ENCODE results near the gene PPP3CA.

The PPP3CA gene

DNA sequence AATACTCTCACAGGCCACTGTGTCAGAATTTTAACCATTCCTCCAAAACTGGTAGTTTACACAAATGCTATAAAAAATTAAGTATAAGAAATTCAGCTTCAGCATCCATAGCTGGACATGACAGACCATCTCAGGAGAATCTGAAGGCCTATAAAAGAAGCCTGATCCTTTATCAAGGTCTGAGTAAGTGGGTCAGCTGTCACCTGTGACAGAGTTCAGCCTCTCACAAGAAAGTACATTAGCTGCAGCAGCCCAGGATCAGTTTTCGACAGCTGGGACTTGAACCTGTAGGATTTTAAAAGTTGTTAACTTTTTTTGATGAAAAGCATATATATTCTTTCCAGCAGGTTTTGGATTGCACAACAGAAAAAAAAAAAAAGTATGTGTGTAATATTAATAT is 60.7 kb downstream of the PPP3CA start:
- no peak overlapping the region for H3K4me3 Mint-ChIP-seq
- H3K9me3 Mint-ChIP-seq (ENCODE audit: low read depth): no peaks in the 10 kb centered on the region
- H3K27ac Mint-ChIP-seq: no peak overlapping the region
- H3K27me3 Mint-ChIP-seq: no peaks in the 10 kb centered on the region
- peaks cover 56% of the 10 kb centered on the region for H3K4me1 Mint-ChIP-seq (ENCODE audit: low read depth)
- no peaks in the 10 kb centered on the region for H3K36me3 Mint-ChIP-seq

GRCh38 chr4:101285985-101286384 is 61.3 kb downstream of the PPP3CA start:
- no peaks in the 10 kb centered on the region for H3K9me3 Mint-ChIP-seq (ENCODE audit: low read depth)
- peaks cover under 1% of the 10 kb centered on the region for H3K36me3 Mint-ChIP-seq
- peaks cover 58% of the 10 kb centered on the region for H3K4me1 Mint-ChIP-seq (ENCODE audit: low read depth)
- no peak overlapping the region for H3K27ac Mint-ChIP-seq
- no peak overlapping the region for H3K4me3 Mint-ChIP-seq
- no peaks in the 10 kb centered on the region for H3K27me3 Mint-ChIP-seq

DNA sequence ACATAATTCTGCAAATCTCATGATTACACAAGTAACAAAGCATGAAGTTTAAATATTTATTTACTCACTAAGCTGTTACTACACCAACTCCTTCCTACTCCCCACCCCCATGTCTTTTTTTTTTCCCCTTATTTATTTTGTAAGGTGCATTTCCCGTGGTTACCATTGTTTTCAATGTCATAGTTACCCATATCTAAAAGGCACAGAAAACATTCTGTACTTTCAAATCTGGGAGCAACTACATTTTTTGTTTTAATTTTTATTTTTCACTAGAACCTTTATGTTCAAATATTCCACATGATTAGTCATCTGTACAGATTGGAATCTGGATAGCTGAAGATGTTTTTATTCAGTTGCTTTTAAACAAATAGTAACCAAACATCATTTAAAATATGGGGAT is 62.8 kb downstream of the PPP3CA start:
- H3K4me1 Mint-ChIP-seq (ENCODE audit: low read depth): peaks cover 60% of the 10 kb centered on the region
- peaks cover 4% of the 10 kb centered on the region for H3K36me3 Mint-ChIP-seq
- H3K9me3 Mint-ChIP-seq (ENCODE audit: low read depth): no peaks in the 10 kb centered on the region
- H3K4me3 Mint-ChIP-seq: no peak overlapping the region
- no peaks in the 10 kb centered on the region for H3K27me3 Mint-ChIP-seq
- H3K27ac Mint-ChIP-seq: peak overlapping the region; percentile 16

DNA sequence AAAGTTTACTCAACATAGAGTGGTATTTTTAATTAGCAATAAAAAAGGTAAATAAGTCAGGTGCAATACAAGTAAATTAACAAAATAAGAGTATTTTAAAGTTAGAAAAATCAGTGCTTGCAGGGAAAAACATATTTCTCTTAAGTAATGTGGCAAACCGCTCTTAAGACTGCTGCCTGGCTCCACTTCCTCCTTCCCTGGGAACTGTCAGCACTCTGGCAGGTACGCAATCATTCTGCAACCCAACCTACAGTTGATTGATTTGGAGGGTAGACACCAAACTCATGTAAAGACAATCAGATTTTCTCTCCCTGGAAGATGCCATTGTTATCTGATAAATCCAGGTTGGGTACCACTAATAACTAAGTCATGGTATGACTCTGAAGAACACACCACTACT is 63.9 kb downstream of the PPP3CA start:
- no peaks in the 10 kb centered on the region for H3K27me3 Mint-ChIP-seq
- no peaks in the 10 kb centered on the region for H3K9me3 Mint-ChIP-seq (ENCODE audit: low read depth)
- peaks cover 59% of the 10 kb centered on the region for H3K4me1 Mint-ChIP-seq (ENCODE audit: low read depth)
- H3K36me3 Mint-ChIP-seq: peaks cover 9% of the 10 kb centered on the region
- H3K27ac Mint-ChIP-seq: no peak overlapping the region
- no peak overlapping the region for H3K4me3 Mint-ChIP-seq

- H3K4me3 Mint-ChIP-seq: peak overlapping the region; percentile 44
Observed at GRCh38 chr4:101282076-101282844, 65.1 kb downstream of the PPP3CA start.

GRCh38 chr4:101280866-101281600 is 66.3 kb downstream of the PPP3CA start:
- no peak overlapping the region for H3K27ac Mint-ChIP-seq
- peaks cover 56% of the 10 kb centered on the region for H3K4me1 Mint-ChIP-seq (ENCODE audit: low read depth)
- H3K4me3 Mint-ChIP-seq: no peak overlapping the region
- peaks cover 10% of the 10 kb centered on the region for H3K36me3 Mint-ChIP-seq
- H3K27me3 Mint-ChIP-seq: no peaks in the 10 kb centered on the region
- H3K9me3 Mint-ChIP-seq (ENCODE audit: low read depth): no peaks in the 10 kb centered on the region

More at GRCh38 chr4:101282076-101282844, 65.1 kb downstream of the PPP3CA start:
- Mint-ChIP-seq H3K27ac (peak overlapping the region; percentile 34), H3K27me3 (no peaks in the 10 kb centered on the region), H3K4me1 (ENCODE audit: low read depth) (peaks cover 55% of the 10 kb centered on the region), H3K36me3 (peaks cover 9% of the 10 kb centered on the region), H3K9me3 (ENCODE audit: low read depth) (no peaks in the 10 kb centered on the region)

- Mint-ChIP-seq H3K4me1 (ENCODE audit: low read depth) (peaks cover 50% of the 10 kb centered on the region), H3K27me3 (no peaks in the 10 kb centered on the region), H3K27ac (peak overlapping the region; percentile 7), H3K9me3 (ENCODE audit: low read depth) (no peaks in the 10 kb centered on the region), H3K4me3 (no peak overlapping the region), H3K36me3 (peaks cover 15% of the 10 kb centered on the region)
Observed at GRCh38 chr4:101279377-101279871, 67.9 kb downstream of the PPP3CA start.

DNA sequence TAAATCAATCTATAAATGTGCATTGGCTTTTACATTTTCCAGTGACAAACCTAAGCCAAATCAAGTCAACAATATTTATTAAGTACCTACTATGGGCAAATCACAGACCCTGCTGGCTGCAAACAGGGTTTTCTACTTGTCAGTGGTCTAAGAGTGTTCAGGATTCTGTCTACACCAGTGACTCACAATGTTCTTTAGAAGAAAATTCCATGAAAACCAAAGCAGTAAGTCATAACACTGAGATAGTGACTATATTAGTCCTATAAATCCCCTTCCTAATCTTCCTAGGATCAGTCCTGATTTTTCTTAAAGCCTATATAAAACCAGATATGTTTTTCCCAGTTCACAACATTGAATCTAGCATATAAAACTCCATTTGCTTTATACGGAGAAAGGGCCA is 69.7 kb downstream of the PPP3CA start:
- peaks cover 36% of the 10 kb centered on the region for H3K4me1 Mint-ChIP-seq (ENCODE audit: low read depth)
- no peaks in the 10 kb centered on the region for H3K9me3 Mint-ChIP-seq (ENCODE audit: low read depth)
- H3K27ac Mint-ChIP-seq: no peak overlapping the region
- H3K27me3 Mint-ChIP-seq: no peaks in the 10 kb centered on the region
- no peak overlapping the region for H3K4me3 Mint-ChIP-seq
- peaks cover 15% of the 10 kb centered on the region for H3K36me3 Mint-ChIP-seq

- H3K36me3 Mint-ChIP-seq: peaks cover 15% of the 10 kb centered on the region
- no peak overlapping the region for H3K4me3 Mint-ChIP-seq
Observed at GRCh38 chr4:101276661-101277060, 70.7 kb downstream of the PPP3CA start.

GRCh38 chr4:101274888-101275752 is 72.2 kb downstream of the PPP3CA start:
- Mint-ChIP-seq H3K4me1 (ENCODE audit: low read depth) (peaks cover 24% of the 10 kb centered on the region), H3K27ac (no peak overlapping the region), H3K9me3 (ENCODE audit: low read depth) (no peaks in the 10 kb centered on the region), H3K4me3 (no peak overlapping the region), H3K27me3 (no peaks in the 10 kb centered on the region), H3K36me3 (peaks cover 11% of the 10 kb centered on the region)

More at GRCh38 chr4:101276661-101277060, 70.7 kb downstream of the PPP3CA start:
- H3K27ac Mint-ChIP-seq: no peak overlapping the region
- H3K4me1 Mint-ChIP-seq (ENCODE audit: low read depth): peaks cover 28% of the 10 kb centered on the region
- no peaks in the 10 kb centered on the region for H3K9me3 Mint-ChIP-seq (ENCODE audit: low read depth)
- no peaks in the 10 kb centered on the region for H3K27me3 Mint-ChIP-seq

- H3K4me1 Mint-ChIP-seq (ENCODE audit: low read depth): peaks cover 10% of the 10 kb centered on the region
- H3K36me3 Mint-ChIP-seq: peaks cover 6% of the 10 kb centered on the region
- H3K27me3 Mint-ChIP-seq: peaks cover 2% of the 10 kb centered on the region
- H3K4me3 Mint-ChIP-seq: no peak overlapping the region
- no peaks in the 10 kb centered on the region for H3K9me3 Mint-ChIP-seq (ENCODE audit: low read depth)
- H3K27ac Mint-ChIP-seq: no peak overlapping the region
Observed at GRCh38 chr4:101271516-101271915, 75.8 kb downstream of the PPP3CA start.

- H3K36me3 Mint-ChIP-seq: no peaks in the 10 kb centered on the region
- no peak overlapping the region for H3K27ac Mint-ChIP-seq
- peaks cover 2% of the 10 kb centered on the region for H3K27me3 Mint-ChIP-seq
- H3K9me3 Mint-ChIP-seq (ENCODE audit: low read depth): no peaks in the 10 kb centered on the region
- peaks cover 14% of the 10 kb centered on the region for H3K4me1 Mint-ChIP-seq (ENCODE audit: low read depth)
- no peak overlapping the region for H3K4me3 Mint-ChIP-seq
Observed at GRCh38 chr4:101269682-101270081, 77.6 kb downstream of the PPP3CA start.

GRCh38 chr4:101265816-101266172 is 81.5 kb downstream of the PPP3CA start:
- Mint-ChIP-seq H3K4me3 (no peak overlapping the region), H3K36me3 (no peaks in the 10 kb centered on the region), H3K9me3 (ENCODE audit: low read depth) (no peaks in the 10 kb centered on the region), H3K4me1 (ENCODE audit: low read depth) (peaks cover 24% of the 10 kb centered on the region), H3K27me3 (peaks cover 2% of the 10 kb centered on the region), H3K27ac (no peak overlapping the region)

DNA sequence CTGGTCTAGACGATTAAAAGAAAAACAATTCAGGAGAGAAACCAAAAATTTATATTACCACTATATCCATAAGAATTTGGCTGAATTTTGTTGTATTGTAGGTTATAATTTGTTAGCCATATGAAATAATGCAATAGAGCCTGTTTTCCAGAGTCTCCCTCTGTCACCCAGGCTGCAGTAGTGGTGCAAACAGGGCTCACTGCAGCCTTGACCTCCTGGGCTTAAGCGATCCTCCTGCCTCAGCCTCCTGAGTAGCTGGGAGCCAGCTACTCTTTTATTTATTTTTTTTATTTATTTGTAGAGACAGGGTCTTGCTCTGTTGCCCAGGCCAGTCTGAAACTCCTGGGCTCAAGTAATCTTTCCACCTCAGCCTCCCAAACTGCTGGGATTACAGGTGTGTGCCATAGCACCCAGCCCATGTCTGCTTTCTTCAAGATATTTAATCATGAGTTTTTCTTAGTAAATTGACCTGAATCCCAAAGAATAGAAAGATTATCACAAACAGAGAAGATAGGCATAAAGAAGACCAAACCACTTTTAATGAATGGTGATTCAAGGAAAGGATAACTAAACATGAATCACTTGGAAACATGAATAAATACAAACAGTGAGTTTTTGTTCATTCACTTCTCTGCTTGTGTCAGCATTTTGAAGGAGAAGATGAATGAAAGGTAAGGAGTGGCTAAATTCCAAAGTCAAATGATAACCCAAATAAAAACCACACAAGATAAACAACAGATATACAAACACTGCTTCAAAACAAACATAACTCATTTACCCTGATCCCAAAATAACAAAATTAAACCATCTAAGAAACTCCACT is 82.1 kb downstream of the PPP3CA start:
- Mint-ChIP-seq H3K9me3 (ENCODE audit: low read depth) (no peaks in the 10 kb centered on the region), H3K27ac (no peak overlapping the region), H3K4me1 (ENCODE audit: low read depth) (peaks cover 29% of the 10 kb centered on the region), H3K4me3 (no peak overlapping the region), H3K27me3 (peaks cover 2% of the 10 kb centered on the region), H3K36me3 (no peaks in the 10 kb centered on the region)
